Endothelial cell of umbilical vein (primary cell): ENCODE results near the gene HCST. TPM values are rescaled to one million over a fixed set of nuclear protein-coding genes. Genes with fewer than 3 reads are reported as not detected.

Experiments used
- BruUV-seq: library from RNA; stranded (reverse); fragments of 400-500 nt; replicated peaks from 2 replicates; lab custom pipeline; 2021; lab: Mats Ljungman, UMichigan
- CTCF ChIA-PET: fragments of 300-600, 350-600 bp; sonication (Branson Sonifier 250); formaldehyde crosslinking; loops from one replicate; lab custom pipeline; 2021; ENCODE audit warnings: antibody characterized with exemption, inconsistent platforms; lab: Charles Lee
- POLR2A ChIA-PET: fragments of 300-600, 350-600 bp; sonication (Branson Sonifier 250); formaldehyde crosslinking; loops from one replicate; lab custom pipeline; 2021; ENCODE audit warnings: antibody characterized with exemption, inconsistent platforms; lab: Charles Lee
- DNase-seq: peaks from one replicate; pipeline ENCODE4 v3.0.0-alpha.2; 2011; ENCODE audit warnings: low read depth, low spot score
- FAIRE-seq: peaks from 2 replicates; lab custom pipeline; 2011; peaks lifted over from hg19 to GRCh38; lab: Jason Lieb, UNC
- H2AFZ ChIP-seq: 2 replicates; pipeline ENCODE4 v1.6.0; 2012; ENCODE audit warnings: low read depth, low read length, control low read depth, inconsistent platforms
- H3K27ac ChIP-seq: 2 replicates; pipeline ENCODE4 v1.5.1; 2011; ENCODE audit warnings: low read depth, mild to moderate bottlenecking, control low read depth, low read length, moderate library complexity; ENCODE audit not compliant: insufficient read depth
- H3K27me3 ChIP-seq, 2 experiments: 2 replicates each; pipeline versions ENCODE4 v1.6.0 to v1.6.1; 2011; ENCODE audit warnings: low read length in 2 of 2, mixed read lengths in 1 of 2; ENCODE audit not compliant: control insufficient read depth in 2 of 2, insufficient read depth in 2 of 2
- H3K36me3 ChIP-seq, 2 experiments: 2 replicates in 1 of 2; 3 replicates in 1 of 2; pipeline ENCODE4 v1.5.1; 2011; ENCODE audit warnings: low read length in 2 of 2, mild to moderate bottlenecking in 1 of 2, moderate library complexity in 1 of 2; ENCODE audit not compliant: control insufficient read depth in 2 of 2, insufficient read depth in 2 of 2; ENCODE audit errors: extremely low read depth in 1 of 2
- H3K4me1 ChIP-seq: 3 replicates; pipeline ENCODE4 v1.5.1; 2011; ENCODE audit warnings: mild to moderate bottlenecking, low read length; ENCODE audit not compliant: control insufficient read depth, insufficient read depth; ENCODE audit errors: extremely low read depth
- H3K4me2 ChIP-seq: 2 replicates; pipeline ENCODE4 v1.6.1; 2011; ENCODE audit warnings: low read length, control low read depth, mixed read lengths; ENCODE audit not compliant: insufficient read depth
- H3K4me3 ChIP-seq, 3 experiments: fragments of 200-600 bp in 1 of 3; sonication (generic), shearing (Covaris generic) in 1 of 3; replicated peaks in 1 of 3; 2 replicates each; pipeline ENCODE4 v1.5.1; 2011 to 2016; ENCODE audit warnings: control low read depth in 3 of 3, low read length in 3 of 3, mild to moderate bottlenecking in 2 of 3, inconsistent platforms in 1 of 3, low read depth in 1 of 3, moderate library complexity in 1 of 3; ENCODE audit not compliant: insufficient read depth in 1 of 3
- H3K79me2 ChIP-seq: 2 replicates; pipeline ENCODE4 v1.6.0; 2012; ENCODE audit warnings: low read length, inconsistent platforms; ENCODE audit not compliant: control insufficient read depth, insufficient read depth
- H3K9ac ChIP-seq: replicated peaks from 2 replicates; pipeline ENCODE3; 2011; ENCODE audit warnings: low read length, control low read depth; ENCODE audit not compliant: insufficient read depth; ENCODE audit errors: extremely low read depth
- H3K9me1 ChIP-seq: replicated peaks from 3 replicates; pipeline ENCODE4 v1.6.0; 2011; ENCODE audit warnings: mild to moderate bottlenecking, low read length; ENCODE audit not compliant: control insufficient read depth, insufficient read depth; ENCODE audit errors: extremely low read depth
- H3K9me3 ChIP-seq: replicated peaks from 2 replicates; pipeline ENCODE4 v1.5.1; 2012; ENCODE audit warnings: low read length, inconsistent platforms; ENCODE audit not compliant: control insufficient read depth, insufficient read depth
- H4K20me1 ChIP-seq: replicated peaks from 2 replicates; pipeline ENCODE3; 2011; ENCODE audit warnings: mild to moderate bottlenecking, low read length; ENCODE audit not compliant: control insufficient read depth, insufficient read depth; ENCODE audit errors: extremely low read depth
- EZH2 ChIP-seq: IDR thresholded peaks from 2 replicates; pipeline ENCODE4 v1.6.1; 2012; ENCODE audit warnings: borderline replicate concordance, low read depth, mild to moderate bottlenecking, moderate library complexity, low read length, inconsistent platforms; ENCODE audit not compliant: severe bottlenecking
- MYC ChIP-seq: IDR thresholded peaks from one replicate; pipeline ENCODE4 v1.6.1; 2011; ENCODE audit warnings: mild to moderate bottlenecking, low read depth, low read length
- dilution Hi-C: fragments of 300-500 bp; cut with MboI; formaldehyde crosslinking; loops from one replicate; pipeline ENCODE4 v1.15.0; 2019; ENCODE audit warnings: low sequenced_read_pairs; ENCODE audit not compliant: extremely low pct_ligation_motif_present
- intact Hi-C: fragments of 100-400 bp; cut with micrococcal nuclease; formaldehyde crosslinking; loops from one replicate; pipeline ENCODE4 v1.10.0; 2022
- polyA plus RNA-seq, 4 experiments: library from polyadenylated mRNA; depleted of rRNA in 3 of 4; stranded (reverse) in 3 of 4; unstranded in 1 of 4; fragments of >200 nt; gene quantifications; 2 replicates each; pipeline versions ENCODE4 v1.2.1 to v1.2.3, GENCODE V29; 2011 to 2012; ENCODE audit warnings: missing spikeins in 1 of 4
- total RNA-seq: library from RNA; stranded (reverse); gene quantifications from 2 replicates; pipeline ENCODE4 v1.2.3, GENCODE V29; 2021
- TF ChIP-seq, protein P1 (sequence below), 2 donors: IDR thresholded peaks; 1 replicate in 1 of 2; 2 replicates in 1 of 2; pipeline ENCODE4 v1.5.1; 2011; ENCODE audit warnings: low read length in 2 of 2, mild to moderate bottlenecking in 2 of 2, moderate library complexity in 2 of 2, control low read depth in 1 of 2, inconsistent platforms in 1 of 2, low read depth in 1 of 2; ENCODE audit not compliant: insufficient read depth in 1 of 2; ENCODE audit errors: extremely low read depth in 1 of 2
- TF ChIP-seq, protein P2 (sequence below): IDR thresholded peaks from 2 replicates; pipeline ENCODE4 v1.6.1; 2011; ENCODE audit not compliant: insufficient read depth, insufficient read length

HCST gene
- total and polyA plus RNA-seq, 2 donors (not counting 3 experiments of a cell fraction or from before 2014, with no cell fraction given) = not detected

- Histone ChIP-seq H4K20me1 (peaks cover 4% of the 10 kb centered on the region), H3K9me1 (no peaks in the 10 kb centered on the region), H3K27me3 (no peaks in the 10 kb centered on the region), H3K27ac (no peak overlapping the region), H3K36me3 (no peaks in the 10 kb centered on the region), H2AFZ (no peak overlapping the region), H3K4me1 (peaks cover 22% of the 10 kb centered on the region), H3K79me2 (no peaks in the 10 kb centered on the region), H3K4me2 (no peak overlapping the region), H3K9me3 (no peaks in the 10 kb centered on the region), H3K9ac (no peak overlapping the region), H3K4me3 (no peak overlapping the region)
- ChIA-PET CTCF (interaction anchor here (0.6 to 1.9 kb wide), 2 partner anchors 48 to 57 kb away, joined by 3 to 4 read pairs; no protein-coding TSS in a partner anchor), POLR2A (no interaction called here)
- TF ChIP-seq EZH2 = no peak
- TF ChIP-seq, protein P1, sequence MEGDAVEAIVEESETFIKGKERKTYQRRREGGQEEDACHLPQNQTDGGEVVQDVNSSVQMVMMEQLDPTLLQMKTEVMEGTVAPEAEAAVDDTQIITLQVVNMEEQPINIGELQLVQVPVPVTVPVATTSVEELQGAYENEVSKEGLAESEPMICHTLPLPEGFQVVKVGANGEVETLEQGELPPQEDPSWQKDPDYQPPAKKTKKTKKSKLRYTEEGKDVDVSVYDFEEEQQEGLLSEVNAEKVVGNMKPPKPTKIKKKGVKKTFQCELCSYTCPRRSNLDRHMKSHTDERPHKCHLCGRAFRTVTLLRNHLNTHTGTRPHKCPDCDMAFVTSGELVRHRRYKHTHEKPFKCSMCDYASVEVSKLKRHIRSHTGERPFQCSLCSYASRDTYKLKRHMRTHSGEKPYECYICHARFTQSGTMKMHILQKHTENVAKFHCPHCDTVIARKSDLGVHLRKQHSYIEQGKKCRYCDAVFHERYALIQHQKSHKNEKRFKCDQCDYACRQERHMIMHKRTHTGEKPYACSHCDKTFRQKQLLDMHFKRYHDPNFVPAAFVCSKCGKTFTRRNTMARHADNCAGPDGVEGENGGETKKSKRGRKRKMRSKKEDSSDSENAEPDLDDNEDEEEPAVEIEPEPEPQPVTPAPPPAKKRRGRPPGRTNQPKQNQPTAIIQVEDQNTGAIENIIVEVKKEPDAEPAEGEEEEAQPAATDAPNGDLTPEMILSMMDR (IDR thresholded peaks at IDR 0.05; ENCODE audit: extremely low read depth in 1 of 2, insufficient read depth in 1 of 2, low read depth in 1 of 2, low read length in 2 of 2) = no peak
- TF ChIP-seq, protein P2, sequence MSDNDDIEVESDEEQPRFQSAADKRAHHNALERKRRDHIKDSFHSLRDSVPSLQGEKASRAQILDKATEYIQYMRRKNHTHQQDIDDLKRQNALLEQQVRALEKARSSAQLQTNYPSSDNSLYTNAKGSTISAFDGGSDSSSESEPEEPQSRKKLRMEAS = no peak
- TF ChIP-seq MYC = no peak
- DNase-seq (no peak), FAIRE-seq (no peak)
- intact Hi-C loops = no loop called here
- BruUV-seq = TSS peak; percentile 4
- dilution Hi-C loops = no loop called here
These were observed 37.2 kb downstream of the HCST start for GRCh38 chr19:35939307-35940077.
